HPDE6-E6E7 (cell line): ENCODE measurements around the gene DPY19L1.
"Not testable (repeated sequence)": the region's sequence is repeated elsewhere in the genome, so short reads cannot be mapped to it uniquely, and the experiment has no call there.

Experiments used
- DNase-seq: peaks from one replicate; pipeline ENCODE4 v3.0.0; 2011; ENCODE audit warnings: missing footprints; ENCODE audit errors: extremely low spot score

DPY19L1 gene

DNA sequence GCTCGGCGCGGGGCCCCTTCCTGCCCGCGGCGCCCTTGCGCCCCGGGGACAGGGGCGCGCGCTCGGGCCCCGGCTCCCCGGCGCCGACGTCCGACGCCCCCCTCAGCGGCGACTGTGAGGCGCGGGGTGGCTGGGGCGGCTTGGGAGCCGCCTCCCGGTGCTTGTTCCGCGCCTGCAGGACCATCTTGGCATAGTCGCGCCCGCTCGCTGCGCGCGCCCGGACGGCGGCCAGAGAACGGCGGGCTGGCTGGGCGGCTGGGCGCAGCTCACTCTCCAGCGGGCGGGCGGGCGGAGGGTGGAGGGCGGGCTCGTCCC lies at the start of gene DPY19L1:
DPY19L1 (minus strand) TSS at position 275 of the 315 bp plus-strand sequence; CDS start at position 184, 91 bp downstream.
- DNase-seq, result no peak

- DNase-seq, result not testable (repeated sequence)
These were observed 42.2 kb upstream of the DPY19L1 start for GRCh38 chr7:35079517-35079916.

- not testable (repeated sequence) for DNase-seq
These were observed 36.7 kb upstream of the DPY19L1 start for GRCh38 chr7:35074008-35074407.

GRCh38 chr7:35072950-35073827 lies 35.9 kb upstream of the DPY19L1 start:
- DNase-seq, result not testable (repeated sequence)

DNA sequence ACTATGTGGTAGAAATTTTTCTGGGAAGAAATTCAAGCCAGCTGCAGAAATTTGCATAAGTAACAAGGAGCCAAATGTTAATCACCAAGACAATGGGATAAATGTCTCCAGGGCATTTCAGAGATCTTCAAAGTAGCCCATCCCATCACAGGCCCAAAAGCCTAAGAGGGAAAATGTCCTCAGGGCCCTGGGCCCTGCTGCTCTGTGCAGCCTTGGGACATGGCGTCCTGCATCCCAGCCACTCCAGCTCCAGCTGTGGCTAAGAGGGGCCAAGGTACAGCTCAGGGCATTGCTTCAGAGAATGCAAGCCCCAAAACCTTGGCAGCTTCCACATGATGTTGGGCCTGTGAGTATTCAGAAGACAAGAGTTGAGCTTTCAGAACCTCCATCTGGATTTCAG lies 31.8 kb upstream of the DPY19L1 start:
- DNase-seq, result not testable (repeated sequence)

DNA sequence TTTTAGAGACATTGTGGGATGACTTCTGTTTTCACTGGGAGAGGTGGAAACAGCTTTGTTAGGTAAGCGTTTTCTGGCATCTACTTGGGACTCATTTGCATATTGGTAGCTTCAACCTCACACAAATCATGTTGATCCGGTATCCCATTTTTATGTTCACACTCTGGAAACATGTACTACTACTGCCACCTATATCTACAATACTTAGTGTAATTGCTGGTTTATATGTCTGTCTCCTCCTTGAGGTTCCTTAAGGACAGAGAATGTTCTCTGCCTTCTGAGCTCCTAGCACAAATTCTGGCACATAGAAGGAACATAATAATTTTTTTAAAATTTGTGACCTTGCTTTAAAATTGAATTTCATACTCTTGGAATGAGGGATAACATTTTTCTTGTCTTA lies 28.1 kb upstream of the DPY19L1 start:
- not testable (repeated sequence) for DNase-seq

- DNase-seq, result not testable (repeated sequence)
These were observed 21.3 kb upstream of the DPY19L1 start for GRCh38 chr7:35058571-35058970.

- not testable (repeated sequence) for DNase-seq
These were observed 20.5 kb upstream of the DPY19L1 start for GRCh38 chr7:35057505-35058451.

GRCh38 chr7:35055733-35056132 lies 18.4 kb upstream of the DPY19L1 start:
- not testable (repeated sequence) for DNase-seq

GRCh38 chr7:35053488-35054175 lies 16.3 kb upstream of the DPY19L1 start:
- DNase-seq, result not testable (repeated sequence)

DNA sequence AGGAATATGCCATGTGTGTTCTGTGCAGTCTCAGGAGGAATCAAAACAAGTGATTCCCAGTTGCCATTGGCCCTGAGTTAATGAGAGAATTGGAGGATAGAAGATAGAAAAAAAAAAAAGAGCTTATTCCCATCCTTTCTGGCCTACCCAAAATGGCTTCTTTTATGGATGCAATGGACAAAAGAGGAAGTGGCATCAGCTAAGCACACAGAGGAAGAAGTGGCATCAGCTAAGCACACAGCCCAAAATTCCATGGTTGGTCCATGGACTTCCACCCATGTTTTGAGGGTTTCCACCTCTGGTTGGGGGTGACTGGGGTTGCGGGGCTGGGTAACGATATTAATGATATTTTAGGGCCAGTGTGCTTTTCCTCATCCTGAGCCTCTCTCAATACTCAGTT lies 11.1 kb upstream of the DPY19L1 start:
- not testable (repeated sequence) for DNase-seq

DNA sequence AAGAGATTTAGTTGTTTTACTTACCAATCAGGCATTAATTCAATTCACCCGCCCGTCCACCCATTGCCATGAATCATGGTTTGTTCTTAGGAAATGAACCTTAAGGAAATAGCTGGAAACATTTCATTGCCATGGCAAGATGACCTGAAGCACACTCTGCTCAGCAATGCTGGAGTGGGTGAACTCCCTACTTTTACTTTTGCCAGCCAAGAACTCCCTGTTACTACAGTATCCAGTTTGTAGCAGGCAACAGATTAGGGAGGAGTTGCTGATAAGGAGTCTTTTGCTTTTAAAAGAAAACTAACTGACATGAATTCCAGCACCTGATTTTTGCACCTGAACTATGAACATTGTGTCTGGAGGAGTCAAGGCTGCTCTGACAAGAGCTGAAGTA lies 10.6 kb upstream of the DPY19L1 start:
- not testable (repeated sequence) for DNase-seq

- not testable (repeated sequence) for DNase-seq
These were observed 10.1 kb upstream of the DPY19L1 start for GRCh38 chr7:35047263-35047911.

- not testable (repeated sequence) for DNase-seq
These were observed 6.0 kb upstream of the DPY19L1 start for GRCh38 chr7:35043301-35043700.

- no peak for DNase-seq
These were observed 3.6 kb upstream of the DPY19L1 start for GRCh38 chr7:35040906-35041305.

- no peak for DNase-seq
These were observed 2.1 kb upstream of the DPY19L1 start for GRCh38 chr7:35039343-35039742.

- DNase-seq, result no peak
These were observed 1.1 kb upstream of the DPY19L1 start for GRCh38 chr7:35038354-35038753.

GRCh38 chr7:35037526-35038341 lies 449 bp upstream of the DPY19L1 start:
- DNase-seq, result peak; percentile 87

GRCh38 chr7:35036361-35037171 lies 719 bp downstream of the DPY19L1 start:
- DNase-seq, result peak; percentile 19
